GM19463 (cell line): ENCODE measurements around the gene DLG2.
"Not testable (repeated sequence)": the region's sequence is repeated elsewhere in the genome, so short reads cannot be mapped to it uniquely, and the experiment has no call there.

Experiments used
- ATAC-seq: cut with Tn5 transposase; IDR thresholded peaks from one replicate; pipeline ENCODE4 v1.9.1; 2021; ENCODE audit warnings: mild to moderate bottlenecking, moderate library complexity; ENCODE audit not compliant: unreplicated experiment

The DLG2 gene

DNA sequence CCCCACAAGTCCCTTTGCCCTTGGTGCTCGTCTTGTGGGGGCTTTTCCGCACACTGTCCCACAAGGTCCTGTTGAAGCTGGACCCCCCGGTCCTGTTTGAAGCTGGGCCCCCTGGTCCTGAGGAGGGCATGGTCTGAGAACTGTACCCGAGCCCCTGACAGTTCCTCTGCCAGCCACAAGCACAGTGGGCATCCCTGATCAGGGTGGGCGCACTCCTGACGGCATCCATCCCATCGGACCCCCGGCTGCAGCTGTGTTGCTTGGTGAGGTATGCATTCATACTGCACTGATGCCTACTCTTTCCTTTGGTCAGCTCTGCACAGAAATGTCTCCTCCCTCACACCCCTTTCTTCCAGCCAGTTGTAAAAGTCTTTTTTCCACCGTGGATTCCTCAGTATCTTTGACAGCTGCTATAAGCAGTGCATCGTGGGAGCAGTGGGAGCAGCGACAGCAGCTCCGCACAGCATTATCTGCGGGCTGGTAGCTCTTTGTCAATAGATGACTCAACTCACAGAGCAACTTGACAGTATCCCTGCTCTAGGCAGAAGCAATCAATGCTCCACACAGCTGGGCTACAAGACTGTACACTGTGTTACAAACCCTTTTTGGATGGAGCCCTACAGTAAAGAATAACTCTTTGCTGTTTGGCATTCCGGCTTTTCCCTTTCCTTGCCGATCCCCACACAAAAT, 1310.1 kb downstream of the DLG2 start:
- no peak for ATAC-seq

DNA sequence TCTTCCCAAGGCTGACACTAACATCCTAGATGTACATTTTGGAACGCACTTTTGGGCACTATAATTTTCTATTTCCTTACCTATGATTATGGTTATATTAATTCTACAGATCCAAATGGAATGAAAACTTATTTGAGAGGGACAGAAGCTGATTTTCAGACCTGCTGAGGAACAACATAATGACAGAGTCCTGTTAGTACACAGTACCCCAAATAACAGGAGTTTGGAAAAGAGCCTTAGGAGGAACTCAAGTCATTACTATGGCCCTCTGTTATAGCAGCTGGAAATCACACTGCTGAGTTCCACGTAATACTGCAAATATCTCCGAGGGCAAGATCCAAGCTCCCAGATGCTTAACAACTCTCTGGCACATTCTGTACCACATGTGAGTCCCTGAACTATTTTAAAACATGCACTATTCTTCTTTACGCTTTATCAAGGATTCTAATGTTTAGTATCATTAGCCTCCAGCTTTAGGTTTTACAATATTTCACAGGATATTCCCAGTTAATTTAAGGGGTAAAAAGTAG, 1313.2 kb downstream of the DLG2 start:
- no peak for ATAC-seq

DNA sequence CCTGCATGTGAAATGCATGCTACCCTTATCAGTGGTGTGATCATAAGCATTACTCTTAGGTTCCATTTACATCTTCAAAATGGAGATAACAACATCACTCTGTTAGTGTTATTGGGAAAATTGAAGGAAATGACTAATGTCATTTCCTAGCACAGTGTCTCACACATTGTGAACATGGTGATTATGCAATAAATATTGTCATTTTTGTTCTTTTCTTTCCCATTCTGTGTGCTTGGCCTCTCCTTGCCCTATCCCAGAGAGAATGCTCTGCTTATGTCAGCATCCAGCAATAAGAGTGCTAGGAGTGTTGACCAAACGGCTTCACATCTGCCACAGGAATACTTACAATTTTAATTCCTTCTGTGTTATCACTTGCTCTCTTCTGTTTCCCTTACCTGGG, 1316.9 kb downstream of the DLG2 start:
- ATAC-seq: no peak

DNA sequence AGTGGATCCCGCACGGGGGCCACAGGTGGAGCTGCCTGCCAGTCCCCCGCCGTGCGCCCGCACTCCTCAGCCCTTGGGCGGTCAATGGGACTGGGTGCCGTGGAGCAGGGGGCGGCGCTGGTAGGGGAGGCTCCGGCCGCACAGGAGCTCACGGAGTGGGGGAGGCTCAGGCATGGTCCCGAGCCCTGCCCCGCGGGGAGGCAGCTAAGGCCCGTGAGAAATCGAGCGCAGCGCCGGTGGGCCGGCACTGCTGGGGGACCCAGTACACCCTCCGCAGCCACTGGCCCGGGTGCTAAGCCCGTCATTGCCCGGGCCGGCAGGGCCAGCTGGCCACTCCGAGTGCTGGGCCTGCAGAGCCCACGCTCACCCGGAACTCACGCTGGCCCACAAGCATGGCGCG, 1318.7 kb downstream of the DLG2 start:
- ATAC-seq: not testable (repeated sequence)

DNA sequence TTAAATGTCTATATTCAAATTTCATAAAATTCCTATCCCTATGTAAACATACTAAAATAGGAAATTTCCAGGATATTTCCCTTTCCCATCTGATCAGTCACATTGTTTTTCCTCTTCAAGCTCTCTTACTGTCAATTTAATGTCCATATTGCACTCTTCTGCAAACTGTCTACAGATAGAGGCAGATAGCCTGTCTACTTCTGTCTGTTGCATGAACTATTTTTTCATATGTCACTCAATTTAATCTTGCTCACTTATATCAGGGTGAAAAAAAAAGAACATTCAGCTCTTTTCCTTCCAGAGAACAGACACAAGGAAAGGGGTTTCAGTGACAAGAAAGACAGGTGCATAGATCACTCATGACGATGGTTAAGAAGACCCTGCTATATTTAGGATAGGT, 1327.1 kb downstream of the DLG2 start:
- ATAC-seq: no peak

DNA sequence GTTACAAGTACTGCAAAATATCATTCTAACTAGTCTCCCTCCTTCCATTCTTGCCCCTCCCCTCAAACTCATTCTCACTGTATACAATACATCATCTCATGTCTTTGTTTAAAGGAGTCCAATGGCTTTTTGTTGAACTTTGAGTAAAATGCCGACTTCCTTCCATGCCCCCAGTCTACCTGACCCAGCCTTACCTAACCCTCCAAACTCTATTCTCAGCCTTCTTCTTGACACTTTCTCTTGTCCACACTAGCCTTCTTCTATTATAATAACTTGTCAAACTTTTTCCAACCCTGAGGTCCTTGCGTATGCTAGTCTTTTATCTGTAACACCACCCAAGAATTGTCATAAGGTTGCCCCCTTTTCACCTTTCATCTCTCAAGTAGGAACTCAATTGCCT, 1329.6 kb downstream of the DLG2 start:
- no peak for ATAC-seq

DNA sequence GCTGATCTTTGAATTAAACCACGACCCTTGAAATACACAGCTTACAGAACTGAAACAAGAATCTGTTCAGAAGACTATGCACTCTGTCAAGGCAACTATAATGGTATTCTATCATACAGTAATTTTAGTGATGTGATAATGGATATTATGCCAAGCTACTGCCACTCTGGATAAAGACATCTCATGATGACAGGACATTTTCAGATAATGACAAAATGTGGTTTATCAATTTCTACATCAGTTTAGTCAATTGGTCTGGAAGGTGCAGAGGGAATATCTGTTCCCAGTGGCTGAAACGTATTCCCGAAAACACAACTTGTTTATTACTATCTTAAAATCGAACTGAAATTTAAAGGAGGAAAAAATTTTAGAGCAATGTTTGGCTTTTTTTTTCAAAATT, 1331.3 kb downstream of the DLG2 start:
- no peak for ATAC-seq

DNA sequence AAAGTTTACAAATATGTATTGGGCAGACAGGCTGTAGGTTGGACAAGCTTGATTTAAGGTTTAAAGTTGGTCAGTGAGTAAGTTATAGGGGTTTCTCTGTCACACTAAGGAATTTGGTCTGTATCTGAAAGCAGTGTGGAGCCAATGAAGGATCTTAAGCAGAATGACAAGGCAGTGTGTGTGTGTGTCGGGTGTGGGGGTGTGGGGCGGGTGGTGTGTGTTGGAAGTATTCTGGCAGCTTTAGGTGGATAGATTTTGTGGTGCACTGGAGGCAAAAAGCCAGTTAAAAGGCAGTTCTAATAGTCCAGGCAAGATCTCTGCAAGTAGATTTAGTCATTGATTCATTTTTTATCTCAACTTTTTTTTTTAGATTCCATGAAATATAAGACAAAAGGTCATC, 1334.2 kb downstream of the DLG2 start:
- ATAC-seq: no peak

DNA sequence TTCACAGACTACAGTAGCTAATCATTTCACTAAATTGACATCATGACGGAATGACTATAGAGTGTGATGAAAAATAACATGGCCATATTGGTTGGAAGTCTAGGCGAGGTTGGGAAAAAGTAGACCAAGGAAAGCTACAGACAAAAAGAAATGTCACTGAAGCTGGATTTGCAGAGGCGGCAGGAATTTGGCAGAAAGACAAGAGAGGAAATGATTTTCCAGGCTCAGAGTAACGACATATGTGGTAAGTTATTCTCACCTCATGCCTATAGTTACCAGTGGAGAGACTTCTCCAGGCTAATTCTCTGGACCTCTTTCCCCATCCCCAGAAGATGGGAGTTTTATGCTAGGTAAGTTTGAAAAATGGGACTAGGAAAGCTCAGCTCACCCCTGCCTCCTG, 1335.1 kb downstream of the DLG2 start:
- no peak for ATAC-seq

DNA sequence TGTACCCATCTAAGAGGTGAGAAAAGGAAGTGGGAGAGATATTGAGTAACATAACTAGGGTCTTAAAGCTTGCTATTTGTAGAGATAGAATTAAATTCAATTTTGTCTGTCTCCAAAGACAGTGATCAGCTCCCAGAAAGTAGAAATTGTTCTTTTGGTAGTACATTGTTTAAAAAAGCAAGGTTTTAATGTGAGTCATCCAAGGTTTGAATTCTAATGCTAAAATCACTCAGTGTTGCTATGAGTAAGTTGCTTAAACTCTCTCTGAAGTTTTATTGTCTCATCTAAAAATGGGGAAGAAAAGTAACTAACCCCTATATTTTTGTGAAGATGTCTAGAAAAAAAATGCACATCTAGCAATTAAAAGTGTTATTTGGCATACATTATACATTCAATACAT, 1336.5 kb downstream of the DLG2 start:
- no peak for ATAC-seq

DNA sequence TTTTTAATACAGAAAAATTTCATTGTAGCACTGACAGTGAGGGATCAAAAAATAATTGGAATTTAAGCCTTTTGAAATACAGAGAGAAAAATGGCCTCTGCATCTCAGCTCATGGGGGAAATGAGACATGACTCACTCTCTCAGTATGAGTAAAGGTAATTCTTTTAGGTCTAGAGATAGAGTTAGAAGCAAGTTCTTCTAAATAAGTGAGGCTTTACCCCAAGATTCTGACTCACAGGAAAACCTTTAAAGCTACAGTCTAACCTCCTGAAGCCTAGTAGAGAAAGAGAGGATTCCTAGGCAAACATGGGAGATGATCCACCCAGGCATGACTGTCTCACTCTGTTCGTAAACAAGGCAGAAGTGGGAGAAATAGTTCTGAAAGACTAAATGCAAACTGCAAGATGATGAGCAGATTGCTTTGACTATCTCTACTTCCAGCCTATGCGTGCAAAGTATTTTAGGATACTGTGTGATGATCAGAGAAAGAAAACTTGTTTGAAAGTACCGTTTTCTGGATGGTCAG, 1337.7 kb downstream of the DLG2 start:
- ATAC-seq: peak; percentile 96

DNA sequence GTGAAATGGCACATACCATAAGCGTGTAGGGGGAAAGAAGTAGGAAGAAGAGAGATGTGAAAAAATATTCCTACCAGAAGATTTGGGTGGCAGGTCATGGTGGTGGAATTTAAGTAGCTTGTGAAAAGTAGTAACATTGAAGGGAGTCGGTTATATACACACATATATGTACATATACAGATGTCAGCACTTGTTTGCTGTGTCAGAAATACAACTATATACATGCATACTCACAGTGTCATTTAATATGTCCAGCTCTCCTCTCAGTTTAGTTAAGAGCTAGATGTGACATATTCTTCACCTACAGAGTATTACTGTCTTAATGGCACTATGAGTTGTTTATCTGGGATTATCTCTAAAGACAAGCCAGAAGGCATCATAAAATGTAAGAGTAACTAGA, 1353.6 kb downstream of the DLG2 start:
- no peak for ATAC-seq

DNA sequence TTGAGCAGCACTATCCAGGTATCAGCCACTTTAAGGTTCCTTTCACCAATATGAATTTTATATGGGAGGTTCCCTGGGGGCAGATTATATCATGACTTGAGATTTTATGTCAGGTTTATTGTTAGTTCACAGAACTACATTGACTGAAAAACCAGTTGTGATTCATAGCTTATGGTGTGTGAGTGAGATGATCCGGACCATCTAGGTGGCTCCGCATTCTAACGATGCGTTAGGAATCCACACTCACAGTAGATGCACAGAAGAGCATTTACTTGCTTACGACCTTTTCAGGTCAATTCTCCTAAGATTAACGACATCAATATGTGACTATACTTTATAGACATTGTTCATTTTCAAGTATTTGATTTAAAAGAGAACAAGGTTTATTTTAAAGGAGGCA, 1356.7 kb downstream of the DLG2 start:
- no peak for ATAC-seq

DNA sequence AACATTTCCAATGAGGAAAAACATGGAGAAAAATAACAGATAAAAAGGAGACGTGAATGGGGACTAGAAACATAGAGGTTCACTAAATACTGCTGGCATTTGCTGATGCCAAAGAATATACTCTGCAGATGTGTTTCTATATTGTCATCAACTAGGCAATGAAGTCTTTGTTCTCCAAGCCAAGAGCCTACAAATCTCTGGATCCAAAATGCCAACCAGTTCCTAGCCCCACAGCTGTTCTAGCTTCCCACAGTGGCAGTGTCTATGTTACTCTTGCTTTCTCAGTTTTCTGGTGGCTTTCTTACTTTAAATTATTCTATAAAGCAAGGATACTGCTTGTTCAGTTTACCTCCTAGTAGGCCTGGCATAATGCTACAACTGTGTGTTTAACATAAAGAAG, 1363.1 kb downstream of the DLG2 start:
- no peak for ATAC-seq

DNA sequence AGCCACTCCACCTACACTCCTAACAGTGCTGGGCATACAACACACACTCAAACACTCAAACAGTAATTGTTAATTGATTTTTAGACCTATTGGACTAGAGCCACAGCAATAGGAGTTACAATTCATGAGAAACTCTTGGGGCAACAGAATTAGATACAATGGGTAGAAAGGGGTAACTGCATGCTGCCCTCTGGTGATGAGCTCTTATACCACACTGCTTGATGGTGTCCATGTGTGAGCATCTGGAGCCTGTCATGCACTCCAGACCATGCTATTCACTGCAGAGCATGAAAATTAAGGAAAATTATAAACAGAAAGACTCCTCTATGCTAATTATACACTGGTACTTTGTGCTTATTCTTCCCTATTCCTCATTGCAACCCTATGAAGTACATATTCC, 1365.4 kb downstream of the DLG2 start:
- no peak for ATAC-seq

DNA sequence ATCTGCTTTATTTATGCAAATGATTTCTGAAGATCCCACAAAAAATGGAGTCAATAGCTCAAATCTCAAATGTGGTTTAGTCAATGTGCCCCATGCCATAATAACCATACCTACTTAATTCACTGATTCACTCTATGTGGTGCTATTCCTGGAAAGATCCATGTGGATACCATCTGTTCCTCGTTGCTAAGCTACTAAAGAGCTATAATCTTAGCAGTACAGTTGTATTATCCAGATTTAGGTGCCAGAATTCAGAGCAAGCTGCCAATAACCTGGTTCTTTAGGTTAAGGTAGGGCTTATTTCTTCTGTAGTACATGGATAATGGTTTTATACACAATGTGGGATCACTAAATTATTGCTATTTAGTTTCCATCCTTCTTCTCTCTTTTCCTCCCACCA, 1366.3 kb downstream of the DLG2 start:
- no peak for ATAC-seq

DNA sequence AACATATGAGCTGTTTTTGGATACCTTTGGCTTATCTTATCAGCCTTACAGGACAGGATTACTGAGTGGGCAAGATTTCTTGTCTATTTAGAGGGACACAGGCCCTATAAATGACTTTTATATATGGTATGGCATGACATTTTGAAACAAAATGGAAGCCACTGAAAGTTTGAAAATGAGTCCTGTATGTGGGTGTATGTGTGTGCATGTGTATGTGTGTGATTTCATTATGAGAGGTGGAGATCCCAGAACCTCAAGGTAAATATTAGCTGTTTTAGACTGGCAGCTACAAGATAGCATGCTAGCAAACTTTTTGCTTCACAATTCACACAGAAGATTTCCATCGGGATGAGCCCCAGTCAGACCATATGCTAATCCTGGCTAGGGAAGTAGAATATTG, 1370.5 kb downstream of the DLG2 start:
- ATAC-seq: no peak

DNA sequence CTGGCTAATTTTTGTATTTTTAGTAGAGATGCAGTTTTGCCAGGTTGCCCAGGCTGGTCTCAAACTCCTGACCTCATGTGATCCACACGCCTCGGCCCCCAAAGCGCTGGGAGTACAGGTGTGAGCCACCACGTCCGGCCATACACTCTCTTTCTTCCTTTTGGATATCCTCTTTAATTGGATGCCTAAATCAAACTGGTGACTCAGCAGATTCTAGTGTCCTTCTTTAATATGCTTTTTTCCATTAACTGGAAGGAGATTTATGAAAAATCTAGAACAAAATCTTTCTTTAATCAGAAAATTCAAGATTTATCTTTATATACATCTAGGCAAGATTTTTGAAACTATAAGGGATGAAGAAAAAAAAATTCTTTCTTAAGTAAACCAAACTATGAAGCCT, 1371.7 kb downstream of the DLG2 start:
- ATAC-seq: no peak

DNA sequence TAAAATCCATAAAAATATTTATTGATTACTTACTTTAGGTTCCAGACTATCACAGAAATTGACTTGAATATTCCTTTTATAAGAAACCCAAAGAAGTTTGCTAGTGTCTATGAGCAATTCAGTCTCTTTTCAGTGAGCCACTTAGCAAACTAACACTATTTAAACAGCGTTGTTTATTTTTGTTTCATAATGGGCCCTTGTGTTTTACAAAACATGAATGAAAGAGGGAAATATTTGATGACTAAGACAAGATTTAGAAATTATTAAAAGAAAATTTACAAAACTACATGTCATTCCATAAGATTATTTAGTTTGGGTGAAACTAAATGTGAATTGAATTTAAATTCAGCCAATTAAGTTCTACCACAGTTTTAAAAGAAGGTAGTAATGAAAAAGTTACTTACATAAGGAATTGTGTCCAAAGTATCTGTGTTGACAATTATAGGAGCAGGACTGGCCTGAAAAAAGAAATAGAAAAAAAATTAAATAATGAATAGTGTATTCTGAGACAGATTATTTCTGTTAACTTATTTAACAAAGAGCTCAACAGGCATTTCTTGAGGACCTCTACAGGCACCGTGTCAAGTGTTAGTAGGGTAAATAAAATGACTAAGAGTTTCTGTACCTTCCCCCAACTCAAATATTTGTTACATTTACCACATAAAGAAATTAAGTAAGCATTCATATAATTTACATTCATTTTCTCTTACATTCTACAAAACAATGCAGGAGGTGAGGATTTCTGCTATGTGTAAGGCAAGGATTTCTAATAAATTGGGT, 1376.1 kb downstream of the DLG2 start:
- ATAC-seq: no peak

DNA sequence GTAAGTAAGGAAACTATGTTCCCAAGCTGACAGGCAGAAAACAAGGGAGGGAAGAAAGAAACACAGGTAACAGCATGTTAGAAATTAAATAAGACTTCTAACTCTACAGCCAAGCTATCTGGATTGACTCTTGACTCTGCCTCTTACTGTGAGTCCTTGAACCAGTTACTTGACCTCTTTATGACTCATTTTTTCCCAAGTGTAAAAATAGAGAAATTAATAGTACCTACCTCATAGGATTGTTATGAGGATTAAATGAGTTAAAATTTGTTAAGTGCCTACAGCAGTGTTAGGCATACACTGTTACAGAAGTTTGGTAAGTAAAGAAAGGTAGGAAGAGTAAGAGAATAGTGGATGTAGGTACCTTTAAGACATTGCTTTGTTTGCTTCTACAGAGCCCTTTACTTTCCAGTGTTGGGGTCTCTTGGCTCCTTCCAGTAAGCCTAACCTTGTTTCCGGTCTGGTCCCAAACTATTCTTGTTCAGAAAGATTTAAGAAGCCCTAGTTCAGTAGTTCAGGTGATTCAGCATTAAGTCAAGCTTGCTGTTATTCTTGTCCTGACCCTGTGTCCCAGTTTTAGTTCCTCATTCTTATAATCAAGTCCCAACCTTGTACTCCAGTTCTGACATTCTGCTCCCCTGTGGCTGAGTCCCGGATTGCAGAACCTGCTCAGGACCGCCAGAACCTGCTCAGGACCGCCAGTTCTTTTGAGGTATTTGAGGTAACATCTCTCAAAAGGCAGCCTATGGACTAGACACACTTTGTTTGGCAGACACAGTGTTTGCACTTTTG, 1377.6 kb downstream of the DLG2 start:
- ATAC-seq: peak; percentile 67

DNA sequence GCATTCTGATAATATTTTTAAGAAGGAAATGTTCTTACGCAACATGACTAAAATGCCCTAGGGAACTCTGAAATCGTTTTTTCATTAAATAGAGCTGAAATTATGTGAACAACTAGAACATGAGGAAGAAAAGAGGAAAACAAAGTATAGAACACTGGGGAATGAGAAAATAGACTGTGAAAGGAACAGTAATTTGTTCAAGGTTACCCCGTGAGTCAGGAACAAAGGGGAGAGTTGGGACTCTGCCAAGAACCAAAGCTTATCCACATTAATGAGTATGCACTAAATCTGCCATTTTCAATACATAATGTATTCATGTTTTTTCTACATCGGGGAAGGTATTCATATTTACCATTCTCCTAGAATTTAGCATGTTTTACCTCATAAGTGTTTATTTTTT, 1379.2 kb downstream of the DLG2 start:
- no peak for ATAC-seq
